GM21360 (cell line): ENCODE measurements around the gene CHKB.

Experiments
- ATAC-seq: cut with Tn5 transposase; IDR thresholded peaks from one replicate; pipeline ENCODE4 v1.9.1; 2021; ENCODE audit warnings: mild to moderate bottlenecking, moderate library complexity; ENCODE audit not compliant: unreplicated experiment

The CHKB gene

GRCh38 chr22:50600967-50601668 lies 18.5 kb upstream of the CHKB start:
- no peak for ATAC-seq

- ATAC-seq: no peak
Observed at GRCh38 chr22:50600538-50600937, 17.9 kb upstream of the CHKB start, which contains the start of gene MAPK8IP2. MAPK8IP2 (plus strand) TSS chr22:50600793; CDS start chr22:50600819, 26 bp downstream.

- no peak for ATAC-seq
Observed at GRCh38 chr22:50599816-50600455, 17.3 kb upstream of the CHKB start.

- ATAC-seq: no peak
Observed at GRCh38 chr22:50597097-50597496, 14.4 kb upstream of the CHKB start.

GRCh38 chr22:50595189-50595588 lies 12.5 kb upstream of the CHKB start:
- no peak for ATAC-seq

- ATAC-seq: no peak
Observed at GRCh38 chr22:50587407-50587806, 4.8 kb upstream of the CHKB start.

GRCh38 chr22:50586416-50586815 lies 3.8 kb upstream of the CHKB start:
- ATAC-seq: no peak

GRCh38 chr22:50585781-50586180 lies 3.1 kb upstream of the CHKB start:
- ATAC-seq: no peak

- no peak for ATAC-seq
Observed at GRCh38 chr22:50585238-50585637, 2.6 kb upstream of the CHKB start.

GRCh38 chr22:50584106-50585096 lies 1.8 kb upstream of the CHKB start:
- no peak for ATAC-seq

GRCh38 chr22:50583294-50583861 lies 729 bp upstream of the CHKB start:
- ATAC-seq: peak; percentile 17

- peak; percentile 19 for ATAC-seq
Observed at GRCh38 chr22:50581950-50582492, 628 bp downstream of the CHKB start.

- ATAC-seq: no peak
Observed at GRCh38 chr22:50581031-50581949, 1.4 kb downstream of the CHKB start.

GRCh38 chr22:50579752-50580151 lies 2.9 kb downstream of the CHKB start:
- ATAC-seq: no peak

GRCh38 chr22:50578776-50579310 lies 3.8 kb downstream of the CHKB start:
- ATAC-seq: no peak

- no peak for ATAC-seq
Observed at GRCh38 chr22:50577987-50578775, 4.5 kb downstream of the CHKB start, which contains the start of gene CPT1B. CPT1B (minus strand) TSS chr22:50578427; CDS start chr22:50577915, 512 bp downstream.

GRCh38 chr22:50577697-50577986 lies 5.0 kb downstream of the CHKB start:
- no peak for ATAC-seq

- ATAC-seq: no peak
Observed at GRCh38 chr22:50576806-50577696, 5.6 kb downstream of the CHKB start.
